GM20000 (cell line): ENCODE results near the gene SMIM35.

Experiments used
- DNase-seq: peaks from one replicate; pipeline ENCODE4 v3.0.0; 2012; ENCODE audit warnings: low spot score
- CTCF ChIP-seq: IDR thresholded peaks from 2 replicates; pipeline ENCODE4 v1.5.1; 2012; ENCODE audit warnings: mild to moderate bottlenecking, control low read depth; ENCODE audit errors: extremely low read depth, missing control alignments

SMIM35 gene

DNA sequence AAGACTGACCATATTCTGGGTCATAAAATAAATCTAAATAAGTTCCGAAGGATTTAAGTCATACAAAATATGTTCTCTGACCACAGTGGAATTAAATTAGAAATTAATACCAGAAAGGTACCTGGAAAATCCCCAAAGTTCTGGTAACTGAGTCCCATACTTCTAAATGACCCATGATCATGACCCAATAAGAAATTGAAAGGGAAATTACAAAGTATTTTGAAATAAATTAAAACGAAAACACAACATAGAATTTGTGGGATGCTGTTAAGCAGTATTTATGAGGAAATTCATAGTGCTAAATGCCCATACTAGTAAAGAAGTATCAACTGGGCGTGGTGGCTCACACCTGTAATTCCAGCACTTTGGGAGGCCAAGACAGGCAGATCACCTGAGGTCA, 123.9 kb downstream of the SMIM35 start:
- no peak for TF ChIP-seq CTCF

GRCh38 chr11:117961896-117962295, 124.9 kb downstream of the SMIM35 start:
- no peak for TF ChIP-seq CTCF

More for the DNA sequence above, 123.9 kb downstream of the SMIM35 start:
- DNase-seq = no peak

DNA sequence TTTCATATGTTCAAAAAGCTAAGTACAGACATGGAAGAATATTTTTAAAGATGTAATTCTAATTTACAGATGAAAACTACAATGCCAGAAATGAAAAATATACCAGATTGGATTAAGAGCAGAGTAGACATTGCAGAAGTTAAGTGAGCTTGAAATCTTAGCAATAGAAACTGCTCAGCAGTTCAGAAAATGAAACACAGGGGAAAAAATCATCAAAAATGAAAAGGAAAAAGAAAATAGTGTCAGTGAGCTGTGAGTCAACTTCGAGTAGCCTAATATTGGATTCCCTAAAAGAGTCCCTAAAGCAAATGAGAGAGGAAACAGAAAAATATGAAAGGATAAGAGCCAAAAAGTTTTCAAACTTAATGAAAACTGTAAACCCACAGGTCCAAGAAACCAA, 126.4 kb downstream of the SMIM35 start:
- no peak for TF ChIP-seq CTCF
- DNase-seq = no peak

More at GRCh38 chr11:117961896-117962295, 124.9 kb downstream of the SMIM35 start:
- DNase-seq = no peak

DNA sequence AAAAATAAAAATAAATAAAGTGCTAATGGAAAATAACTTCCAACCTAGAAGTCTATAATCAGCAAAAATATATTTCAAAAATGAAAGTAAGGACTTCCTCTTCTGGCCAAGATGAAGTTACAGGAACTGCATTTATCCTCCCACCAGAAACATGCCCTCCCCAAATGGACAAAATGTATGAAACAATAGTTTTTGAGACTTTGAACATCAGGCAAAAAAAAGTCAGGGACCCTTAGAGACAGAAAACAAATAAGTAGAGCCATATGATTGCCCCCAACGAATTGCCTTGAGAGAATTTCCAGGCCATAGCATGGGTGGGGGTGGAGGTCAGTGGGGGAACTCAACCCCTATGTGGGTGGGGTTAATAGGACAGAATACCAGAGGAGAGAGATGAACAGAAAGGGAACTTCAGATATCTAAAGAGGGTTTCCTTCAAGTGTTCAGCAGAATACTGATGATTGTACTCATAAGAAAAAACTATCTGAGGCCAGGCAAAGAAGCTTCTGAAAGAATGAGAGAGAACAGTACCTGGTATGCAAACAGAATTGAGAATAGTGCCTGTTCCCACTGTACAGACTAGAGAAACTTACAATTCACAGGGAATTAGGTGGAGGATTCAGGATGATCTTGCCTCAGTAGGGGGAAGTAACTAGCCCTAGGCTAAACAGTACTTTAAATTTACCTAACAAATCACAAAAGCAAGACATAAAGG, 127.2 kb downstream of the SMIM35 start:
- no peak for DNase-seq
- TF ChIP-seq CTCF = no peak

DNA sequence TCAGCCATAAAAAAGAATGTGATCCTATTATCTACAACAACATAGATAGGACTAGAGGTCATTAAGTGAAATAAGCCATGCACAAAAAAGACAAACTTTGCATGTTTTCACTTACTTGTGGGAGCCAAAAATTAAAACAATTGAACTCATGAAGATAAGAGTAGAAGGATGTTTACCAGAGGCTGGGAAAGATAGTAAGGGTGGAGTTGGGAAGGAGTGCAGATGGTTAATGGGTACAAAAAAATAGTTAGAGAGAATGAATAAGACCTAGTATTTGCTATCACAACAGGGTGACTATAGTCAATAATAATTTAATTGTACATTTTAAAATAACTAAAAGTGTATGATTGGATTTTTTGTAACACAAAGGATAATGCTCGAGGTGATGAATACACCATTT, 127.8 kb downstream of the SMIM35 start:
- DNase-seq = no peak
- no peak for TF ChIP-seq CTCF
